Natural killer cell treated with Interleukin-12 subunit alpha and Interleukin-12 subunit beta and Interleukin-15 and Interleukin-18, amount 100 ng/mL, for 72 hours (primary cell): ENCODE measurements around the gene HSD17B4. TPM values are rescaled to one million over a fixed set of nuclear protein-coding genes. Genes with fewer than 3 reads are reported as not detected.

Experiments
- ATAC-seq, 2 donors: fragments of 150-1000 bp; cut with Tn5 transposase in 1 of 2; sonication (Bioruptor Pico), chemical (Tn5 transposase) in 1 of 2; 2 replicates each; pipeline ENCODE4 v1.10.0; 2021
- DNase-seq: peaks from one replicate; pipeline ENCODE4 v3.0.0; 2022; ENCODE audit warnings: low spot score
- H3K27ac Mint-ChIP-seq, 2 donors: 1 replicate in 1 of 2; 2 replicates in 1 of 2; pipeline ENCODE4 v1.8.0; 2022; ENCODE audit warnings: mixed read lengths in 2 of 2, mild to moderate bottlenecking in 1 of 2, moderate library complexity in 1 of 2
- H3K27me3 Mint-ChIP-seq, 2 donors: 1 replicate in 1 of 2; 2 replicates in 1 of 2; pipeline ENCODE4 v1.8.0; 2022; ENCODE audit warnings: mixed read lengths in 2 of 2
- H3K36me3 Mint-ChIP-seq: one replicate; pipeline ENCODE4 v1.8.0; 2022; ENCODE audit warnings: mixed read lengths
- H3K4me1 Mint-ChIP-seq, 2 donors: 1 replicate in 1 of 2; 2 replicates in 1 of 2; pipeline ENCODE4 v1.8.0; 2022; ENCODE audit warnings: low read depth in 2 of 2, mixed read lengths in 2 of 2, mild to moderate bottlenecking in 1 of 2
- H3K4me3 Mint-ChIP-seq: one replicate; pipeline ENCODE4 v1.8.0; 2022; ENCODE audit warnings: mixed read lengths
- H3K9me3 Mint-ChIP-seq: 2 replicates; pipeline ENCODE4 v1.8.0; 2022; ENCODE audit warnings: mixed read lengths
- total RNA-seq, 2 donors: library from RNA; stranded (reverse); gene quantifications; one replicate each; pipeline ENCODE4 v1.2.3, GENCODE V29; 2022

Gene HSD17B4
- total RNA-seq, 2 donors from 2014 or later = 100 to 121 TPM

DNA sequence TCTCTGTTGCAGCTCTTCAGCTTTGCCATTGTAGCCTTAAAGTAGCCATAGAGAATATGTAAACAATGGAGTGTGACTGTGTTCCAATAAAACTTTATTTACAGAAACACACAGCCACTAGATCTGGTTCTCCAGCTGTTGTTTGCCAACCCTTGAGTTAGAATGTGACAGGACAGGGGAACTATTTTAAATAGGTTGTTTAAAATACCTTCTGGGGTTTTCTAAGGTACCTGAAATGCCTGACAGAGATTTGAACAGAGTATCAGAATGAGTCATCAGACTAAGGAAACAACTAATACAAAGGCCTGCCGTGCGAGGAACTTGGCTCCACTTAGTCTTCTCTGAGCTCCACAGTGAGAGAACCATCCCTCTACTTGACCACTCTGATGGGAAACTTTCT is 85.4 kb downstream of the HSD17B4 start:
- no peaks in the 10 kb centered on the region for H3K9me3 Mint-ChIP-seq
- H3K36me3 Mint-ChIP-seq = peaks cover 14% of the 10 kb centered on the region
- H3K27me3 Mint-ChIP-seq = no peaks in the 10 kb centered on the region
- ATAC-seq (no peak), DNase-seq (no peak)
- no peak overlapping the region for H3K27ac Mint-ChIP-seq
- no peak overlapping the region for H3K4me3 Mint-ChIP-seq
- peaks cover 0 to 2% of the 10 kb centered on the region in 2 donors for H3K4me1 Mint-ChIP-seq

- DNase-seq = no peak
- Mint-ChIP-seq H3K4me3 (no peak overlapping the region), H3K9me3 (no peaks in the 10 kb centered on the region), H3K27ac (no peak overlapping the region), H3K36me3 (peaks cover 14% of the 10 kb centered on the region), H3K27me3 (no peaks in the 10 kb centered on the region), H3K4me1 (no peaks in the 10 kb centered on the region)
- no peak for ATAC-seq
Measured at GRCh38 chr5:119541716-119542115, 89.4 kb downstream of the HSD17B4 start.

- Mint-ChIP-seq H3K27me3 (no peaks in the 10 kb centered on the region), H3K4me1 (no peaks in the 10 kb centered on the region), H3K27ac (no peak overlapping the region), H3K4me3 (no peak overlapping the region), H3K36me3 (peaks cover 8% of the 10 kb centered on the region), H3K9me3 (peaks cover 8% of the 10 kb centered on the region)
- no peak for ATAC-seq
- DNase-seq = no peak
Measured at GRCh38 chr5:119551819-119552218, 99.5 kb downstream of the HSD17B4 start.

DNA sequence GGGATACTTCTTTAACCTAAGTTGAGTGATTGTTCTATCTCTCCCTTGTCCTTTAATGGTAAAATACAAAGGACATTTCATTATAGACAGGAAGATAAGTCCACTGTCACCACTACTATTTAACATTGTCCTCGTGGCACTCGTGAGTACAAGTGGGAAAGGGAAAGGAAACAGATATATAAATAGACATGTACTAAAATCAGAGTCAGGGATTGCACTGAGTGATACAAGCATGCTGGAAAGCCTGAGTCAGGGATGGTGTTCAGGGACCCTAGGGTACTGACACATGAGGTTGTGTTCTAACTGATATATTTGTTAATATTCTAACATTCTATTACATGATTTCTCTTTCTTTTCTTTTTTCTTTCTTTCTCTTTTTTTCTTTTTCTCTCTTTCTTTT is 102.3 kb downstream of the HSD17B4 start:
- H3K36me3 Mint-ChIP-seq = peaks cover 16% of the 10 kb centered on the region

DNA sequence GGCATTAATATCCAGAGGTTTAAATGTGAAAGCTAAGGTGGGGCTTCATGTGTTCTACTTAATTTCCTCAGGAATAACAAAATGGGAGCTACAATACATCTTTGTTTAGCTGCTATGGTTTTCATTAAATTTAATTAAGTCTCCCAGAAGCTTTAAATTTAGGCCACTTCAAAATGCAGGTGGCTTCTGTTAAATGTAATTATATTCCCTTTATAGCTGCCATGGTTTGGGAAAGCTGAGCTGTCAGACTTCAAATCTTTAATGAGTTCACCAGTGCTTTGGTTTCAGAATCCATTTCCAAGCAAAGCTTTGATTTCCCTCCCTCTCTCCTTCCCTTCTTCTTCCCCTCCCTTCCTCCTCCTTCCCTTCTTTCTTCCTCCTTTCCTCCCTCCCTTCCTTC is 118.6 kb downstream of the HSD17B4 start:
- Mint-ChIP-seq H3K4me3 (no peak overlapping the region), H3K27ac (no peak overlapping the region), H3K27me3 (peaks cover 5 to 15% of the 10 kb centered on the region in 2 donors), H3K36me3 (no peaks in the 10 kb centered on the region), H3K9me3 (no peaks in the 10 kb centered on the region), H3K4me1 (no peaks in the 10 kb centered on the region)
- ATAC-seq (no peak), DNase-seq (no peak)

More for the DNA sequence above, 102.3 kb downstream of the HSD17B4 start:
- DNase-seq (no peak), ATAC-seq (no peak)
- Mint-ChIP-seq H3K27me3 (peaks cover 0 to 7% of the 10 kb centered on the region in 2 donors), H3K4me1 (no peaks in the 10 kb centered on the region), H3K4me3 (no peak overlapping the region), H3K9me3 (peaks cover 15% of the 10 kb centered on the region), H3K27ac (no peak overlapping the region)

GRCh38 chr5:119578937-119579336 is 126.6 kb downstream of the HSD17B4 start:
- Mint-ChIP-seq H3K4me3 (no peak overlapping the region), H3K27me3 (peaks cover 0 to 15% of the 10 kb centered on the region in 2 donors), H3K36me3 (peaks cover 4% of the 10 kb centered on the region), H3K4me1 (no peaks in the 10 kb centered on the region), H3K9me3 (no peaks in the 10 kb centered on the region), H3K27ac (no peak overlapping the region)
- ATAC-seq (no peak), DNase-seq (no peak)

GRCh38 chr5:119582987-119583386 is 130.7 kb downstream of the HSD17B4 start:
- DNase-seq (no peak), ATAC-seq (no peak)
- Mint-ChIP-seq H3K27me3 (peaks cover 0 to 22% of the 10 kb centered on the region in 2 donors), H3K4me1 (no peaks in the 10 kb centered on the region), H3K27ac (no peak overlapping the region), H3K36me3 (peaks cover 4% of the 10 kb centered on the region), H3K9me3 (peaks cover 7% of the 10 kb centered on the region), H3K4me3 (no peak overlapping the region)

- no peak overlapping the region for H3K27ac Mint-ChIP-seq
- no peak overlapping the region for H3K4me3 Mint-ChIP-seq
- peaks cover 4% of the 10 kb centered on the region for H3K36me3 Mint-ChIP-seq
- DNase-seq = no peak
- ATAC-seq = no peak
- peaks cover 0 to 22% of the 10 kb centered on the region in 2 donors for H3K27me3 Mint-ChIP-seq
- H3K9me3 Mint-ChIP-seq = peaks cover 7% of the 10 kb centered on the region
- H3K4me1 Mint-ChIP-seq = no peaks in the 10 kb centered on the region
Measured at GRCh38 chr5:119583684-119584083, 131.4 kb downstream of the HSD17B4 start.

Other genes starting within 250 kb of the HSD17B4 start
- gene TNFAIP8, start 96.5 kb upstream of the HSD17B4 start, total RNA-seq = 100 to 1,000 TPM; 131 to 333 TPM
- not detected for gene FAM170A, start 177.1 kb downstream of the HSD17B4 start, total RNA-seq